Measurements from ENCODE around the gene BRD3OS. TPM values are rescaled to one million over a fixed set of nuclear protein-coding genes. Genes with fewer than 3 reads are reported as not detected.

BRD3OS gene
- total RNA-seq, 1 donor from 2014 or later = 31.6 TPM

DNA sequence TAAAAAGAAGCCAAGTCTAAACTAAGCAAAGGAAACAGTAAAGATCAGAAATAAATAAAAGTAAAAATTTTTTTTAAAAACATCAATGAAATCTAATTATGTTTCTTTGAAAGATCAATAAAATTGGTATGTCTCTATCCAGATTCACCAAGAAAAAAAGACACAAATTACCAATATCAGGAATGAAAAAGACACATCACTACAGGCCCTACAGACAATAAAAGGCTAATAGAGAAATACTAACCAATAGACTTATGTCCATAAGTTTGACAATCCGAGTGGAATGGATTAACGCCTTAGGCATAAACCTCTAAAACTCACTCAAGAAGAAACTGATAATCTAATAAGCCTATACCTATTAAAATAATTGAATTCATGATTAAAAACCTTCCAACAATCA, 12.4 kb downstream of the BRD3OS start:
- Mint-ChIP-seq H3K27ac (ENCODE audit: unreplicated experiment) (no peak overlapping the region), H3K27me3 (ENCODE audit: unreplicated experiment) (no peaks in the 10 kb centered on the region), H3K4me3 (ENCODE audit: unreplicated experiment) (no peak overlapping the region), H3K36me3 (ENCODE audit: unreplicated experiment) (peaks cover 14% of the 10 kb centered on the region), H3K4me1 (ENCODE audit: low read depth, unreplicated experiment) (no peaks in the 10 kb centered on the region), H3K9me3 (ENCODE audit: unreplicated experiment) (no peaks in the 10 kb centered on the region)
- TF ChIP-seq, protein P1, sequence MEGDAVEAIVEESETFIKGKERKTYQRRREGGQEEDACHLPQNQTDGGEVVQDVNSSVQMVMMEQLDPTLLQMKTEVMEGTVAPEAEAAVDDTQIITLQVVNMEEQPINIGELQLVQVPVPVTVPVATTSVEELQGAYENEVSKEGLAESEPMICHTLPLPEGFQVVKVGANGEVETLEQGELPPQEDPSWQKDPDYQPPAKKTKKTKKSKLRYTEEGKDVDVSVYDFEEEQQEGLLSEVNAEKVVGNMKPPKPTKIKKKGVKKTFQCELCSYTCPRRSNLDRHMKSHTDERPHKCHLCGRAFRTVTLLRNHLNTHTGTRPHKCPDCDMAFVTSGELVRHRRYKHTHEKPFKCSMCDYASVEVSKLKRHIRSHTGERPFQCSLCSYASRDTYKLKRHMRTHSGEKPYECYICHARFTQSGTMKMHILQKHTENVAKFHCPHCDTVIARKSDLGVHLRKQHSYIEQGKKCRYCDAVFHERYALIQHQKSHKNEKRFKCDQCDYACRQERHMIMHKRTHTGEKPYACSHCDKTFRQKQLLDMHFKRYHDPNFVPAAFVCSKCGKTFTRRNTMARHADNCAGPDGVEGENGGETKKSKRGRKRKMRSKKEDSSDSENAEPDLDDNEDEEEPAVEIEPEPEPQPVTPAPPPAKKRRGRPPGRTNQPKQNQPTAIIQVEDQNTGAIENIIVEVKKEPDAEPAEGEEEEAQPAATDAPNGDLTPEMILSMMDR (IDR thresholded peaks at IDR 0.05; ENCODE audit: partially characterized antibody, unreplicated experiment) = no peak
- no peak for DNase-seq

DNA sequence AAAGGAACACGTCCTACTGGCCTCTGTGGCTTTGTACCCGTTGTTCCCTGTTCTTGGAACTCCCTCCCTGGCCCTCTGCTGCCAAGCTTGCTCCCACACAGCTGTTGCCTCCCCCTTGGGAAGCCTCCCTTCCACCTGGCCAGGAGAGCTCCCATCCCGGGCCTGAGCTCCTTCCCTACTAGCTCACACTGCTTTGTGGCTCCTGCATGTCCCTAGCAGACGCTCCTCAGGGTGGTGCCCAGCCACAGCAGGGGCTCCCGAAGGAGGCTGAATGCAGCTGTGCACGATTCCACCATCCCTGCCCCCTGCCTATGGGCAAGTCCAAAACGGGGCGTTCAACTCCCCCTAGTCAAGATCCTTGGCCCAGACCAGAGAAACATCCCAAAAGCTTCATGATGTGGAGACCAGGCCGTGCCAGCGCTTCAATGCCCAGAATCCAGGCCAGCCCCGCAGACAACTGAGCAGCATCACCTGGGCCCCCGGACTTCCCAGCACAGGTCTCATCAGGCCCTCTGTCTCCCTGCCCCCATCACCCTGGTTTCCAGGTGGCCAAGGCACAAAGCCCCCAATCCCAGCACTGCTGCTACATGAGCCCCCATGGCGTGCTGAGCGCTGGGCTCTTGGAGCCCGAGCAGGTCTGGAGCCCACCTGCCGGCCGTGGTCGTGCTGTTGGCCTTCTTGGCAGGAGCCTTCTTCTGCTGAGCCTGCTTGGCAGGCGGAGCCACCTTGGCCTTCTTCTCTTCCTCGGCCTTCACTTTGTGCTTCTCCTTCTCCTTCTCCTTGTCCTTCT, 14.3 kb downstream of the BRD3OS start:
- peaks cover 3% of the 10 kb centered on the region for H3K9me3 Mint-ChIP-seq (ENCODE audit: unreplicated experiment)
- no peak overlapping the region for H3K4me3 Mint-ChIP-seq (ENCODE audit: unreplicated experiment)
- peaks cover 7% of the 10 kb centered on the region for H3K4me1 Mint-ChIP-seq (ENCODE audit: low read depth, unreplicated experiment)
- no peaks in the 10 kb centered on the region for H3K27me3 Mint-ChIP-seq (ENCODE audit: unreplicated experiment)
- H3K36me3 Mint-ChIP-seq (ENCODE audit: unreplicated experiment) = peaks cover 8% of the 10 kb centered on the region
- DNase-seq = no peak
- TF ChIP-seq, protein P1 (IDR thresholded peaks at IDR 0.05; ENCODE audit: partially characterized antibody, unreplicated experiment) = no peak
- H3K27ac Mint-ChIP-seq (ENCODE audit: unreplicated experiment) = peak overlapping the region; percentile 59

DNA sequence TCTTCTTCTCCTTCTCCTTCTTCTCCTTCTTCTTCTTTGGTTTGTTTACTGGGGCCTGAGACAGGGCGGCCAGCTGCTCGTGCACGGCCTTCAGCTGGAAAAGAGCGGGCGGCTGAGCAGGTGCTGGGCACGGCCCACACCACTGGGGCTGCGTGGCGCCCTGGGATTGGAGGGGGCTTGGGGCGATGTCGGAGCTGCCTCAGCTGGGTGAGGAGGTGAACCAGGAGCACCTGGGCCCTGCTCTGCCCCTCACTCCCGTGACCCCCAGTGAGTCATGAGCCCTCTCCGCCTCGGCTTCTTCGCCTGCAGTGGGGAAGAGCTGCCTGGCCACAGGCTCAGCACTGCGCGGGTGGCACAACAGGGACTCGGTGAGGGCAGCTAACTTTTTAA, 14.9 kb downstream of the BRD3OS start:
- peaks cover 3% of the 10 kb centered on the region for H3K9me3 Mint-ChIP-seq (ENCODE audit: unreplicated experiment)
- peaks cover 8% of the 10 kb centered on the region for H3K36me3 Mint-ChIP-seq (ENCODE audit: unreplicated experiment)
- H3K27ac Mint-ChIP-seq (ENCODE audit: unreplicated experiment) = peak overlapping the region; percentile 59
- no peak overlapping the region for H3K4me3 Mint-ChIP-seq (ENCODE audit: unreplicated experiment)
- DNase-seq = no peak
- TF ChIP-seq, protein P1 (IDR thresholded peaks at IDR 0.05; ENCODE audit: partially characterized antibody, unreplicated experiment) = no peak
- H3K27me3 Mint-ChIP-seq (ENCODE audit: unreplicated experiment) = no peaks in the 10 kb centered on the region
- peaks cover 9% of the 10 kb centered on the region for H3K4me1 Mint-ChIP-seq (ENCODE audit: low read depth, unreplicated experiment)

DNA sequence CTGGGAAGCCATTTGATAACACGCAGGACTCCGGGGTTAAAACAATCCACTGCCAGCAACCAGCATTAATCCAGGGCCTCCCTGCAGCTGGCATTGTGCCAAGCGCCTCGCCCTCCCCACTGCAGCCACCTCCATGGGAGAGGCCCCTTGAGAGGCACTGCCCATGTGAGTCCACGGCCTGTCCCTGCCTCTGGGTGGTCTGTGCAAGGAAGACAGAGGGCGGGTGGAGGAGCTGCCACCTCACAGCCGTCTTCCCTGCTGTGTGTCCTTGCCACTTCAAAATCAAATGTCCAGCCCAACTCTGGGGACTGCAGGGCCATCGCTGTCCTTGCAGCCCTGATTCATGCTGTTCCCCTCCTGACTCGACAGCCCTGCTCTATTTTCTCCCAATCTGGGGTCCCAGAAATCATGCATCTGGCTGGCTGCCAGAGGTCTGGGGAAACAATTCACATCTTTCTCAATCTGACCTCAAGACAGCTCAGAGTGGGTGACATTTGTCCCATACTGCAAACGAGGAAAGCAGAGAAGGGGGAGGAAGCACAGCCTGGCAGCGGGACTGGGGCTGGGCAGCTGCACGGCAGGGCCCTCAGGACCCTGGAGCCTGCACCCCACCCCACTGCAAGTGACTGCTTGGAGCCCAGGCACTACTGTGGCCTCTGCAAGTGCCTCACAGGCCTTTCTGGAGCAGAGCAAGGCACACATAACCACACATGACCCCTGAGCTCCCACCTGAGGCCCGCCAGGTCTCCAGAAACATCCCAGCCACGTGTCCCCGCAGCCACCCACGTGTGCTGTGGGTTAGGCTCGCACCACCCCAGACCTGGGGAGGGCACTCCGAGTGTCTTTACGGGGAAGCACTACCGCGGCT, 15.7 kb downstream of the BRD3OS start:
- Mint-ChIP-seq H3K9me3 (ENCODE audit: unreplicated experiment) (peaks cover 3% of the 10 kb centered on the region), H3K4me3 (ENCODE audit: unreplicated experiment) (no peak overlapping the region), H3K4me1 (ENCODE audit: low read depth, unreplicated experiment) (peaks cover 9% of the 10 kb centered on the region), H3K27ac (ENCODE audit: unreplicated experiment) (no peak overlapping the region), H3K36me3 (ENCODE audit: unreplicated experiment) (peaks cover 8% of the 10 kb centered on the region), H3K27me3 (ENCODE audit: unreplicated experiment) (no peaks in the 10 kb centered on the region)
- DNase-seq = no peak
- TF ChIP-seq, protein P1 (IDR thresholded peaks at IDR 0.05; ENCODE audit: partially characterized antibody, unreplicated experiment) = no peak

DNA sequence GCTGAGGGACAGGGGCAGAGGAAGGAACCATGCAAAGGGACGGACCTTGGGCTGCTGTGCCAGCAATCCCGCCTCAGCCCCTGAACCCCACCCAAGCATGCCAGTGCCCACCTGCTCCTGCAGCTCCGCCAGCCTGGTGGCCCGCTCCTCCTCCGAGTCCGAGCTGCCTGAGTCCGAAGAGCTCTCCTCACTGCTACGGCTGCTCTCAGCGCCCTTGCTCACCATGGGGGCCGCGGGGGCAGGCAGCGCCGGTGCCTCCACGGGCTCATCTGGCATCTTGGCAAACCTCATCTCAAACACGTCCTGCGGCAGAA, 16.3 kb downstream of the BRD3OS start:
- Mint-ChIP-seq H3K4me3 (ENCODE audit: unreplicated experiment) (no peak overlapping the region), H3K27ac (ENCODE audit: unreplicated experiment) (no peak overlapping the region), H3K27me3 (ENCODE audit: unreplicated experiment) (peaks cover 1% of the 10 kb centered on the region), H3K4me1 (ENCODE audit: low read depth, unreplicated experiment) (peaks cover 9% of the 10 kb centered on the region), H3K36me3 (ENCODE audit: unreplicated experiment) (peaks cover 8% of the 10 kb centered on the region), H3K9me3 (ENCODE audit: unreplicated experiment) (peaks cover 3% of the 10 kb centered on the region)
- TF ChIP-seq, protein P1 (IDR thresholded peaks at IDR 0.05; ENCODE audit: partially characterized antibody, unreplicated experiment) = no peak
- DNase-seq = no peak

Measured in glutamatergic neuron (in vitro differentiated cells).